Activated naive CD4-positive, alpha-beta T cell treated with anti-CD3 and anti-CD28 coated beads for 36 hours (primary cell): Measurements from ENCODE around the gene ORMDL3. TPM values are rescaled to one million over a fixed set of nuclear protein-coding genes. Genes with fewer than 3 reads are reported as not detected.
"Not testable (repeated sequence)": the region's sequence is repeated elsewhere in the genome, so short reads cannot be mapped to it uniquely, and the experiment has no call there.

ENCODE experiments used
- CTCF ChIA-PET: fragments of 350-600 bp; sonication (Branson Sonifier 250); formaldehyde crosslinking; loops from one replicate; lab custom pipeline; 2021; ENCODE audit warnings: antibody characterized with exemption; lab: Charles Lee
- DNase-seq: peaks from one replicate; pipeline ENCODE4 v3.0.0-alpha.2; 2020
- H3K27ac Mint-ChIP-seq: one replicate; pipeline ENCODE4 v1.8.0; 2021; ENCODE audit warnings: mild to moderate bottlenecking, mixed read lengths
- H3K27me3 Mint-ChIP-seq: one replicate; pipeline ENCODE4 v1.8.0; 2021; ENCODE audit warnings: low read depth, mixed read lengths
- H3K36me3 Mint-ChIP-seq: one replicate; pipeline ENCODE4 v1.8.0; 2021; ENCODE audit warnings: low read depth, mixed read lengths
- H3K4me1 Mint-ChIP-seq: one replicate; pipeline ENCODE4 v1.8.0; 2021; ENCODE audit warnings: low read depth, mixed read lengths
- H3K4me3 Mint-ChIP-seq: one replicate; pipeline ENCODE4 v1.8.0; 2021; ENCODE audit warnings: mild to moderate bottlenecking, moderate library complexity, mixed read lengths
- H3K9me3 Mint-ChIP-seq: one replicate; pipeline ENCODE4 v1.8.0; 2021; ENCODE audit warnings: mixed read lengths
- intact Hi-C: fragments of 100-400 bp; cut with micrococcal nuclease; formaldehyde crosslinking; loops from one replicate; pipeline ENCODE4 v1.15.1; 2023
- total RNA-seq, 2 experiments: library from RNA; stranded (reverse); gene quantifications; one replicate each; pipeline ENCODE4 v1.2.3, GENCODE V29; 2021

Gene ORMDL3
- total RNA-seq, 2 experiments from 2014 or later, result 51.8 to 52.1 TPM

- no peaks in the 10 kb centered on the region for H3K27me3 Mint-ChIP-seq
- intact Hi-C loops, result no loop called here
- DNase-seq, result no peak
- no peaks in the 10 kb centered on the region for H3K9me3 Mint-ChIP-seq
- no peak overlapping the region for H3K27ac Mint-ChIP-seq
- no peaks in the 10 kb centered on the region for H3K36me3 Mint-ChIP-seq
- H3K4me3 Mint-ChIP-seq, result no peak overlapping the region
- H3K4me1 Mint-ChIP-seq, result peaks cover 9% of the 10 kb centered on the region
- CTCF ChIA-PET, result interaction anchor here (0.6 kb wide), 2 partner anchors 127 to 324 kb away, joined by 3 read pairs; no protein-coding TSS in a partner anchor
Measured at GRCh38 chr17:39898088-39898487, 29.3 kb downstream of the ORMDL3 start.

GRCh38 chr17:39894681-39895376 is 32.6 kb downstream of the ORMDL3 start:
- Mint-ChIP-seq H3K27ac (peak overlapping the region; percentile 78), H3K36me3 (no peaks in the 10 kb centered on the region), H3K27me3 (no peaks in the 10 kb centered on the region), H3K4me1 (peaks cover 8% of the 10 kb centered on the region), H3K4me3 (no peak overlapping the region), H3K9me3 (no peaks in the 10 kb centered on the region)
- intact Hi-C loops, result no loop called here
- CTCF ChIA-PET, result interaction anchor here (1.2 to 2.1 kb wide), 3 partner anchors 17 to 241 kb away, joined by 3 to 6 read pairs (median 6); no protein-coding TSS in a partner anchor
- no peak for DNase-seq

GRCh38 chr17:39889200-39889599 is 38.2 kb downstream of the ORMDL3 start:
- intact Hi-C loops, result no loop called here
- no peaks in the 10 kb centered on the region for H3K36me3 Mint-ChIP-seq
- no peaks in the 10 kb centered on the region for H3K4me1 Mint-ChIP-seq
- no peaks in the 10 kb centered on the region for H3K9me3 Mint-ChIP-seq
- peaks cover 2% of the 10 kb centered on the region for H3K27me3 Mint-ChIP-seq
- no peak overlapping the region for H3K4me3 Mint-ChIP-seq
- DNase-seq, result no peak
- CTCF ChIA-PET, result interaction anchor here (0.8 to 1.2 kb wide), 2 partner anchors 70 to 221 kb away, joined by 3 to 4 read pairs; partner anchors contain the start of gene PNMT
- H3K27ac Mint-ChIP-seq, result no peak overlapping the region

- Mint-ChIP-seq H3K27ac (no peak overlapping the region), H3K4me1 (no peaks in the 10 kb centered on the region), H3K27me3 (peaks cover 2% of the 10 kb centered on the region), H3K9me3 (no peaks in the 10 kb centered on the region), H3K4me3 (no peak overlapping the region), H3K36me3 (no peaks in the 10 kb centered on the region)
- no peak for DNase-seq
- CTCF ChIA-PET, result interaction anchor here (0.6 to 0.7 kb wide), 2 partner anchors 11 to 68 kb away, joined by 3 read pairs; no protein-coding TSS in a partner anchor
- intact Hi-C loops, result no loop called here
Measured at GRCh38 chr17:39887078-39887477, 40.3 kb downstream of the ORMDL3 start.

GRCh38 chr17:39886102-39886501 is 41.3 kb downstream of the ORMDL3 start:
- CTCF ChIA-PET, H3K4me3 Mint-ChIP-seq, DNase-seq, H3K9me3 Mint-ChIP-seq, H3K4me1 Mint-ChIP-seq, H3K27ac Mint-ChIP-seq, H3K36me3 Mint-ChIP-seq, intact Hi-C loops, H3K27me3 Mint-ChIP-seq: not testable (repeated sequence)

- no peak for DNase-seq
- CTCF ChIA-PET, result interaction anchor here (0.7 to 3.4 kb wide), 14 partner anchors 11 to 250 kb away, joined by 3 to 18 read pairs (median 4); partner anchors contain the start of gene PSMD3
- H3K36me3 Mint-ChIP-seq, result no peaks in the 10 kb centered on the region
- H3K27ac Mint-ChIP-seq, result no peak overlapping the region
- peaks cover 9% of the 10 kb centered on the region for H3K4me1 Mint-ChIP-seq
- H3K4me3 Mint-ChIP-seq, result no peak overlapping the region
- no peaks in the 10 kb centered on the region for H3K27me3 Mint-ChIP-seq
- intact Hi-C loops, result loop anchor here (1.0 kb wide), 3 partner anchors 87 to 155 kb away; partner anchors contain the start of gene PSMD3
- peaks cover 2% of the 10 kb centered on the region for H3K9me3 Mint-ChIP-seq
Measured at GRCh38 chr17:39872751-39873150, 54.6 kb downstream of the ORMDL3 start.

GRCh38 chr17:39871801-39872200 is 55.6 kb downstream of the ORMDL3 start:
- peaks cover 2% of the 10 kb centered on the region for H3K9me3 Mint-ChIP-seq
- H3K27me3 Mint-ChIP-seq, result no peaks in the 10 kb centered on the region
- H3K27ac Mint-ChIP-seq, result no peak overlapping the region
- CTCF ChIA-PET, result interaction anchor here (0.7 to 3.4 kb wide), 8 partner anchors 17 to 249 kb away, joined by 3 to 18 read pairs (median 5); partner anchors contain the start of gene PSMD3
- no peak overlapping the region for H3K4me3 Mint-ChIP-seq
- H3K4me1 Mint-ChIP-seq, result peaks cover 18% of the 10 kb centered on the region
- no peak for DNase-seq
- intact Hi-C loops, result loop anchor here (1.0 kb wide), 3 partner anchors 88 to 156 kb away; partner anchors contain the start of gene PSMD3
- no peaks in the 10 kb centered on the region for H3K36me3 Mint-ChIP-seq

Other genes with a start within 250 kb of the ORMDL3 start
- 10 to 100 TPM; 11.8 to 11.9 TPM for gene PGAP3, start 239.5 kb downstream of the ORMDL3 start, total RNA-seq
- gene ERBB2, start 227.5 kb downstream of the ORMDL3 start, total RNA-seq, result 1 to 10 TPM; 6.0 to 6.3 TPM
- 10 to 100 TPM; 35.2 to 36.5 TPM for gene MIEN1, start 197.1 kb downstream of the ORMDL3 start, total RNA-seq
- gene GRB7, start 189.7 kb downstream of the ORMDL3 start, total RNA-seq, result 1 to 10 TPM; 2.0 to 2.1 TPM
- gene IKZF3, start 63.3 kb downstream of the ORMDL3 start, total RNA-seq, result 10 to 100 TPM; 34.2 to 36.1 TPM
- not detected for gene ZPBP2, start 59.4 kb downstream of the ORMDL3 start, total RNA-seq
- 10 to 100 TPM; 22.2 to 25.5 TPM for gene GSDMB, start 9.0 kb downstream of the ORMDL3 start, total RNA-seq
- gene LRRC3C, start 131 bp upstream of the ORMDL3 start, total RNA-seq, result not detected
- gene GSDMA, start 35.4 kb upstream of the ORMDL3 start, total RNA-seq, result under 1 TPM in 1 of 2 experiments, not detected in 1; 0.17 TPM
- 100 to 1,000 TPM; 122 to 125 TPM for gene PSMD3, start 53.2 kb upstream of the ORMDL3 start, total RNA-seq
- gene CSF3, start 87.8 kb upstream of the ORMDL3 start, total RNA-seq, result not detected
- gene MED24, start 126.8 kb upstream of the ORMDL3 start, total RNA-seq, result 100 to 1,000 TPM; 107 TPM
- gene THRA, start 135.4 kb upstream of the ORMDL3 start, total RNA-seq, result 10 to 100 TPM; 10.2 to 11.2 TPM
- gene NR1D1, start 173.0 kb upstream of the ORMDL3 start, total RNA-seq, result 1 to 10 TPM; 9.0 to 9.1 TPM
- 10 to 100 TPM; 72.1 to 72.2 TPM for gene MSL1, start 194.4 kb upstream of the ORMDL3 start, total RNA-seq
- gene CASC3, start 212.9 kb upstream of the ORMDL3 start, total RNA-seq, result 100 to 1,000 TPM; 104 TPM
- gene RAPGEFL1, start 249.9 kb upstream of the ORMDL3 start, total RNA-seq, result 1 to 10 TPM; 3.1 to 4.0 TPM